ENCODE data around the gene HIVEP1.

- TF ChIP-seq CTCF (IDR thresholded peaks at IDR 0.05) (no peak), POLR2A (IDR thresholded peaks at IDR 0.05) (no peak)
Observed at GRCh38 chr6:12081771-12082170, 69.7 kb downstream of the HIVEP1 start.

Data from Peyer's patch (tissue), 4 donors.